SK-N-SH (cell line): ENCODE measurements around the gene PRELID3B.

Experiments used
- EP300 ChIP-seq, 2 experiments: IDR thresholded peaks; 2 replicates each; pipeline versions ENCODE4 v1.4.0 to v1.6.1; 2012; ENCODE audit warnings: borderline replicate concordance in 1 of 2, low read depth in 1 of 2, low read length in 1 of 2
- RAD21 ChIP-seq: IDR thresholded peaks from 2 replicates; pipeline ENCODE4 v1.6.1; 2012; ENCODE audit warnings: mild to moderate bottlenecking, low read length

- TF ChIP-seq RAD21 (no peak), EP300 (IDR thresholded peaks at IDR 0.05; ENCODE audit: borderline replicate concordance in 1 of 2, low read depth in 1 of 2, low read length in 1 of 2) (no peak)
These were observed 7.2 kb downstream of the PRELID3B start for GRCh38 chr20:59035381-59035780.
